ENCODE results near the gene DDX47. TPM values are rescaled to one million over a fixed set of nuclear protein-coding genes. Genes with fewer than 3 reads are reported as not detected.
"Not testable (repeated sequence)": the region's sequence is repeated elsewhere in the genome, so short reads cannot be mapped to it uniquely, and the experiment has no call there.

Gene DDX47
- total RNA-seq, 1 experiment from 2014 or later = 90.4 TPM

GRCh38 chr12:12840580-12840899 lies 27.4 kb downstream of the DDX47 start:
- H3K4me1 ChIP-seq (ENCODE audit: insufficient read depth, low read length, poor library complexity, severe bottlenecking) = no peaks in the 10 kb centered on the region
- no TSS peak for BruUV-seq (replicated peaks)
- no peaks in the 10 kb centered on the region for H3K27me3 ChIP-seq (replicated peaks; ENCODE audit: insufficient read depth, low read depth, low read length, poor library complexity)
- TF ChIP-seq CTCF (conservative IDR thresholded peaks at IDR 0.05; ENCODE audit: low read depth, low read length) (no peak), EZH2 (IDR thresholded peaks at IDR 0.05; ENCODE audit: borderline replicate concordance, low read depth, low read length, poor library complexity, severe bottlenecking) (no peak)
- H3K9me3 ChIP-seq (ENCODE audit: low read depth, low read length, poor library complexity, severe bottlenecking) = no peaks in the 10 kb centered on the region
- no peaks in the 10 kb centered on the region for H3K36me3 ChIP-seq (ENCODE audit: insufficient read depth, low read length, poor library complexity, severe bottlenecking)
- intact Hi-C loops (cut with micrococcal nuclease; ENCODE audit: unreplicated experiment) = no loop called here
- CTCF ChIA-PET = no interaction called here
- no peak overlapping the region for H3K27ac ChIP-seq (ENCODE audit: low read depth, low read length, poor library complexity, severe bottlenecking)
- POLR2A ChIA-PET (ENCODE audit: low non-redundant PET) = no interaction called here
- no peak for DNase-seq (ENCODE audit: low spot score)
- H3K4me3 ChIP-seq (ENCODE audit: low read depth, low read length, poor library complexity, severe bottlenecking) = no peak overlapping the region

GRCh38 chr12:12841428-12841827 lies 28.3 kb downstream of the DDX47 start:
- POLR2A ChIA-PET (ENCODE audit: low non-redundant PET) = not testable (repeated sequence)

DNA sequence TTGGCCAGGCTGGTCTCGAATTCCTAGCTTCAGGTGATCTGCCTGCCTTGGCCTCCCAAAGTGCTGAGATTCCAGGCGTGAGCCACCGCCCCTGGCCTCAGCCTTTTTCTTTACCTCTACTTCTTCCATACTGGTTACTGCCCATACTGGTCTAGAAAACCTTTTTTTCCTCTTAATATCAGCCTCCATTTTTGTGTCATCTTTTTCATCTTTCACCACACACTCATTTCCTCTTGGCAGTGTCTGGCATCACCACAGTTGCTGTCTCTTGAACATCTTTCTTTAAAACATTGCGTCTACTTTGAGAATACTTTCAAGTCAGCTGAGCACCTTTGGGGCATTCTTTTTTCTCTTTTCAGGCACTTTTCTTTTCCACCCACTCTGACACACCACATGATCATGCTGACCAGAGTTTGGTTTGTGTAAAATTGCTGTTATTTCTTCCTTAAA lies 32.7 kb downstream of the DDX47 start:
- Histone ChIP-seq H3K4me1 (ENCODE audit: insufficient read depth, low read length, poor library complexity, severe bottlenecking) (no peaks in the 10 kb centered on the region), H3K4me3 (ENCODE audit: low read depth, low read length, poor library complexity, severe bottlenecking) (no peak overlapping the region), H3K27ac (ENCODE audit: low read depth, low read length, poor library complexity, severe bottlenecking) (no peak overlapping the region), H3K9me3 (ENCODE audit: low read depth, low read length, poor library complexity, severe bottlenecking) (no peaks in the 10 kb centered on the region), H3K27me3 (replicated peaks; ENCODE audit: insufficient read depth, low read depth, low read length, poor library complexity) (no peaks in the 10 kb centered on the region), H3K36me3 (ENCODE audit: insufficient read depth, low read length, poor library complexity, severe bottlenecking) (no peaks in the 10 kb centered on the region)
- intact Hi-C loops (cut with micrococcal nuclease; ENCODE audit: unreplicated experiment) = no loop called here
- no TSS peak for BruUV-seq (replicated peaks)
- ChIA-PET POLR2A (ENCODE audit: low non-redundant PET) (no interaction called here), CTCF (no interaction called here)
- no peak for DNase-seq (ENCODE audit: low spot score)
- no peak for TF ChIP-seq EZH2 (IDR thresholded peaks at IDR 0.05; ENCODE audit: borderline replicate concordance, low read depth, low read length, poor library complexity, severe bottlenecking)
- TF ChIP-seq CTCF (conservative IDR thresholded peaks at IDR 0.05; ENCODE audit: low read depth, low read length) = no peak

More at GRCh38 chr12:12841428-12841827, 28.3 kb downstream of the DDX47 start:
- H3K4me3 ChIP-seq (ENCODE audit: low read depth, low read length, poor library complexity, severe bottlenecking); H3K27ac ChIP-seq (ENCODE audit: low read depth, low read length, poor library complexity, severe bottlenecking); DNase-seq (ENCODE audit: low spot score); CTCF ChIA-PET; H3K27me3 ChIP-seq (replicated peaks; ENCODE audit: insufficient read depth, low read depth, low read length, poor library complexity); intact Hi-C loops (cut with micrococcal nuclease; ENCODE audit: unreplicated experiment); BruUV-seq (replicated peaks); H3K36me3 ChIP-seq (ENCODE audit: insufficient read depth, low read length, poor library complexity, severe bottlenecking); H3K9me3 ChIP-seq (ENCODE audit: low read depth, low read length, poor library complexity, severe bottlenecking); H3K4me1 ChIP-seq (ENCODE audit: insufficient read depth, low read length, poor library complexity, severe bottlenecking): not testable (repeated sequence)

DNA sequence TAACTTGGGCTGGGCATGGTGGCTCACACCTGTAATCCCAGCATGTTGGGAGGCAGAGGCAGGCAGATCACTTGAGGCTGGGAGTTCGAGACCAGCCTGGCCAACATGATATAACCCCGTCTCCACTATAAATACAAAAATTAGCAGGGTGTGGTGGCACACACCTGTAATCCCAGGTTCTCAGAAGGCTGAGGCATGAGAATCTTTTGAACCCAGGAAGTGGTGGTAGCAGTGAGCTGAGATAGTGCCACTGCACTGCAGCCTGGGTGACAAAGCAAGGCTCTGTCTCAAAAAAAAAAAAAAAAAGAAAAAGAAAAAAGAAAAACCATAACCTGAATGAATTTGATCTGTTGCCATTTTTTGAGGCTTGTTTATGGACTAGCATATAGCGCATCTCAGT lies 33.6 kb downstream of the DDX47 start:
- POLR2A ChIA-PET (ENCODE audit: low non-redundant PET) = not testable (repeated sequence)

More for the DNA sequence above, 33.6 kb downstream of the DDX47 start:
- CTCF ChIA-PET; H3K4me1 ChIP-seq (ENCODE audit: insufficient read depth, low read length, poor library complexity, severe bottlenecking); intact Hi-C loops (cut with micrococcal nuclease; ENCODE audit: unreplicated experiment); DNase-seq (ENCODE audit: low spot score); H3K4me3 ChIP-seq (ENCODE audit: low read depth, low read length, poor library complexity, severe bottlenecking); BruUV-seq (replicated peaks); H3K9me3 ChIP-seq (ENCODE audit: low read depth, low read length, poor library complexity, severe bottlenecking); H3K36me3 ChIP-seq (ENCODE audit: insufficient read depth, low read length, poor library complexity, severe bottlenecking); H3K27ac ChIP-seq (ENCODE audit: low read depth, low read length, poor library complexity, severe bottlenecking); H3K27me3 ChIP-seq (replicated peaks; ENCODE audit: insufficient read depth, low read depth, low read length, poor library complexity): not testable (repeated sequence)
